GM21529 (cell line): ENCODE data around the gene EEPD1.
A peak's percentile ranks its signal among the peaks of the same experiment; 100 is the strongest.

ENCODE experiments used
- ATAC-seq: cut with Tn5 transposase; IDR thresholded peaks from one replicate; pipeline ENCODE4 v1.9.1; 2021; ENCODE audit not compliant: unreplicated experiment

The EEPD1 gene

GRCh38 chr7:36278620-36279172, 125.6 kb downstream of the EEPD1 start:
- ATAC-seq, result no peak

DNA sequence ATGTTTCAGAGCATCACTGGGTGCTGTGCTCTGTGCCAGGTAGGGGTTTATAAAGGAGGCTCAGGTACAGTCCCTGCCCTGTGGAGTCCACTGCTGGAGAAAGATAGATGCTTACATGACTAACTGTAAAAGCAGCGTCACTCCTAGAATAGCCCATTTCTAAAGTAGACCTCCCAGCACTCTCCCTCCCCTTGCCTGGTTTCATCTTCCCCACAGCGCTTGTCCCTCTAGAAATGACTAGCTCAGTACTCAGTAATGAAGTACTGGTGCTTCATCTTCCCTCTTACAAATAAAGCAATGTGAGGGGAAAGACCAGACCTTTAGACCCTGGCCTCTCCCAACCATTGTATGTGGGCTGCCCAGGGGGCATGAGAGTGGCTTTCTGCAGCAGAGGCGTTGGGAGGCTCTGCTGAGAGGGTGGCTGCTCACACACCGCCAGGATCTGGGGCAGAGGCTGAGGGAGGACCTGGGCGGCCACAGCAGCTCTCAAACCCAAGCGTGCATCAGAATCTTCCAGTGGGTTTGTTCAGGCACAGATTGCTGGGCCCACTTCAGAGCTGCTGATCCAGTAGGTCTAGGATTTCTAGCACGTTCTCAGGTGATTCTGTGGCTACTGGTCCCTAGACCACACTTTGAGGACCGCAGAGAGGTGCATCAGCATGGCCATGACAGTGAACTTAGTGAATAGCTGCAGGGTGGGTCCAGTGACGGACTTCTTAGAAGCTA, 126.3 kb downstream of the EEPD1 start:
- ATAC-seq, result peak; percentile 87

GRCh38 chr7:36279926-36280315, 126.9 kb downstream of the EEPD1 start:
- ATAC-seq, result no peak

DNA sequence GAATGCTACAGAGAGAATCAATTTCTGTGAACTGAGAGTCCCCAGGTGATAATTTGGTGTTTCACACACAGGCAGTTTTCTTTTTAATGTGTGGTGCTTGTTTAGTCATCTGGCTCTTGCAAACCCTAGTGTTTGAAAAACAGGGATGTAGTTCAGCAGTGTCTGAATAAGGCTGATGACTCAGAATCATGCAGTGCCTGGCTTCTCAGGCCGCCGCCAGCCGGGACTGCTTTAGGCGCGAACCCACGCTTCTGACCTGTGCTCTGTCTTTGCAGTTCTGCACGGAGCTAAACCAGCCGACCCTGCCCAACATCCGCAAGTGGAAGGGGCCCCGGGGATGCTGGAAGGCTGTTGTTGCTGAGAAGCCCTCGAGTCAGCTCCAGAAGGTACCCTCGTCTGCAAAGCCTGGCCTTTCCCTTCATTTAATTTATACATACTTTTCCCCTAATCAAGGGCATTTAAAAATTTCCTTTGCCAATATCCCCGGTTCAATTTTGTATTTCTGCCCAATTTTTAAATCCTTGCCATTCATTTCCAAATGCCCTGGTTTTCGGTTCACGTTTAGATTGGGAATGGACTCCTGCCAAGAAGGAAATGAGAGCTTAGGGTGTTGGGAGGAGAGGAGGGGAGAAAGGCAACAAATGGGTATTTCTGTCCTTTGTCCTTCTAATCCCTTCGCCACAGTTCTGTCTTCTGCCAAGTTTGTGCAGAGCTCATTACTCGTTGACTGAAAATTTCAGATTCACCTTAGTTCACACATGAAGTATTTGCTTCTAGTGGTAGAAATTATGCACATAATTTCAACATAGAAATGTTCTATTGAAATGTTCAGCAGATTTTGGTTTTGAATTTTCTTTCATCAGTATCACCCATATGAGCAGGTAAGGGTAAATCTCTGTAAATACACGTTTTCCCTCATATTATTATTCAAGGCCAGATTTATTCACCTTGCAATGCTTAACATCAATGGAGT, 128.1 kb downstream of the EEPD1 start:
- peak; percentile 36 for ATAC-seq

GRCh38 chr7:36281945-36282717, 129.1 kb downstream of the EEPD1 start:
- no peak for ATAC-seq

- no peak for ATAC-seq
These were observed 130.1 kb downstream of the EEPD1 start for GRCh38 chr7:36283181-36283580.

DNA sequence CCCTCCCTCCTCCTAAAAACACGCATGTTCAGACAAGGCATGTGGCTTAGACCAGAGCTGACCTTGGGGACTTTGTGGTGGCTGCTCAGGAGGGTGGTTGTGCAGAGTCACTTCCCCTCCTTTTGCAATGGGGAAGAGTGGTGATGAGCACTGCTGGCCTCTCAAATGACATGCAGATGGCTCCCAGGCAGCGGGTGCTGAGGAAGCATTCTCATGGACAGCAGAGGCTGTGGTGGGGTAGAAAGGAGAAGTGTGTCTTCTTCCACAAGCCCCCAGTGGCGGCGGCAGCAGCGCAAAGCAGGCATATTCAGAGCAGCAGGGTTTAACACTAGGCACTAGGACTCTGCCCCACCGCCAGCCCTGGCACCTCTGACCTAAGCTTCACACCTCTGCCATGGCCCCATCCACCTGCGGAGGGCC, 130.7 kb downstream of the EEPD1 start:
- ATAC-seq, result peak; percentile 41

DNA sequence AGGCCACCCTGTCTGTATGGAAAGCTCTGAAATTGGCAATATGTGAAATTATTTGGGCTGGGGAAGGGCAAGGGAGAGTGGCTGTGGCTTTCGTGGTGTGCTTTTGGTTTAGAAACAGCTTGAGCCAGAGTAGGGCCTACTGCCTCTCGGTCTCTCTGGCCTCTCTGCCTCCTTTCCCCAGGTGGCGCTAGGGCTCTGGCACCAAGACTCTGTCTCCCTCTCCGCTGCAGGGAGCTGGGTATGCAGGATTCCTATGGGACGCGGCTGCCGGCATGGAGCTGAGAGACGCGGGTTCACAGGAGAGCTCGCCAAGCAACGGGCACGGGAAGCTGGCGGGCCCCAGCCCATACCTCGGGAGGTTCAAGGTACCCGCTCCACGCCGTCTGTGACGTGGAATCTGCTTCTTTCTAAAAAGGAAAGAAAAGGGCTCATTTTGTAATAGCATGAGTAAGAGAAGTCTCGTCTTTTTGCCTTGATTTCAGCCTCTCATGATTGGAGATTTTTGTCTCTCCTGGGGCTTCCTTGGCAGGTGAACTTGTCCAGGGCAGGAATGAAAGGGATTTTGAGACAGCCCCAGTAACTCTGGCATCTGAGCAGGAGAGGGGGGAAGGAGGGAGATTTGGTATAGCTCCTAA, 131.5 kb downstream of the EEPD1 start:
- no peak for ATAC-seq

GRCh38 chr7:36285276-36285675, 132.2 kb downstream of the EEPD1 start:
- ATAC-seq, result no peak

DNA sequence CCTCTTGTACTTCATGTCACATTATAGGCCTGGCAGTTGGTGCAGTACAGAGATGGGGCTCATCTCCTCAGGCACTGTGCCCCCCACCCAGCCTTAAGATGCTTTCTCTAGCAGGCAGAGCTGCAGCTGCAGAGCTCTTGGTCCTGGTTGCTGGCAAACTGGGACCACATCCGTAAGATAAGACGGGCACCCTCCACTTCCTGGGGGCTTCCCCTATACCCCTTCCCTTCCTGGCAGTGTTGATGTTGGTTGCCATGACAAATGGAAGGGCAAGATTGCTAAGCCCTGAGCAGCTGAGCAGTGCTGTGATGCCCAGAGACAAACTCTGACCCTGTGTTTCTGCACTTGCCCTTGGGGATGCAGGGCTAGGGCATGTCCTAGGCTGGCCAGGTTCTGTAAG, 133.2 kb downstream of the EEPD1 start:
- ATAC-seq, result no peak

DNA sequence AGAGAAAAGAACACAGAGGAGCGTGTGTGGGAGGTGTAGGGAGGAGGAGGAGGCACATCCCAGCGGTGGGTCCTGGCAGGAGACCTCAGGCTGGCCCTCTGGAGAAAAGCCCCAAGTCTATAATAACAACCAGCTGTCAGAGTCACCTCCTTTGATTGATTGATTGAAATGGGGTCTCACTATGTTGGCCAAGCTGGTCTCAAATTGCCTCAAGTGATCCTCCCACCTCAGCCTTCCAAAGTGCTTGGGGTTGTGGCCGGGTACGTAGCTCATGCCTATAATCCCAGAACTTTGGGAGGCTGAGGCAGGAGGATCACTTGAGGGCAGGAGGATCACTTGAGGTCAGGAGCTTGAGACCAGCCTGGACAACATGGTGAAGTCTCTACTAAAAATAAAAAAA, 133.6 kb downstream of the EEPD1 start:
- ATAC-seq, result no peak

GRCh38 chr7:36287371-36288241, 134.6 kb downstream of the EEPD1 start:
- peak; percentile 37 for ATAC-seq

- ATAC-seq, result no peak
These were observed 135.4 kb downstream of the EEPD1 start for GRCh38 chr7:36288501-36288900.

- no peak for ATAC-seq
These were observed 137.0 kb downstream of the EEPD1 start for GRCh38 chr7:36289833-36290661.

DNA sequence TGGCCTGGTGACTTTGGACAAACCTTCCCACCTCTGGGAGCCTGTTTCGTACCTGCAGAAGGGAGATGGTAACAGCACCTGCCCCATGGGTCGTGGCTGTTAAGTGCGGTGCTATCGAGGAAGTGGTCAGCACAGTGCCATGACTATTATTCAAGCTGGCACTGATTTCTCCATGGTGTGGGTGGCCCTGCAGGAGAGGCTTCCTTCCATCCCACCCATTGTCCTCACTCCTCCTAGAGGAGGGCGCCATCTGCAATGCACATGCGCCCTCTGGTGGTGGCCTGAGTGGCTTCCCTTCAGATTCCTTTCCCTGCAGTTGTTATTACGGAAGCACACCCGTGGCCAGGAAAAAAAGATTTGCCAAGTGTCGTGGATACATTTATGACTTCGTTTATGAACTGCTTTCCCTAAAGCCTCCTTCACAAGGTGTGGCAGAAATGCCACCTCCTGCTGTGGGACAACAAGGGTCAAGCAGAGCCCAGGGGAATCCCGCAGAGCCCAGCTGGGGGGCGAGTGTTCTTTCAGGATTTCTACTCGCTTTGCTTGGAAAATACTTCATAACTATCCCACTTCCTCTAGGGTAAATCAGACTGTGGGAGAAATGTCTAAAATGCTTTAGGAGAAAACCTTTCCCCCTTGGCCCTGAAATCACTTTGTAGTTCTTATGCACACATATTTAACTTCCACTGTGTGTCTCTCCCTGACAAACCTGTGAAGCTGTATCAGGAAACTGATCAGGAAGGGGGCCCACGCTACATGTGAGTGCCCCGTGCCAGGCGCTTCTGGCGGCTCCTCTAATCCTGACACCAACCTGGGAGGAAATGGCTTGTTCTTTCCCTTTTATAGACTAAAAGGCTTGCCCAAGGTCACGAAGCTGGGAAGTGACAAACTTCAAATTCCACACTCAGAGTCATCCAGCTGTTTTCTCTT, 138.6 kb downstream of the EEPD1 start:
- peak; percentile 52 for ATAC-seq

GRCh38 chr7:36295090-36295489, 142.0 kb downstream of the EEPD1 start:
- ATAC-seq, result no peak

DNA sequence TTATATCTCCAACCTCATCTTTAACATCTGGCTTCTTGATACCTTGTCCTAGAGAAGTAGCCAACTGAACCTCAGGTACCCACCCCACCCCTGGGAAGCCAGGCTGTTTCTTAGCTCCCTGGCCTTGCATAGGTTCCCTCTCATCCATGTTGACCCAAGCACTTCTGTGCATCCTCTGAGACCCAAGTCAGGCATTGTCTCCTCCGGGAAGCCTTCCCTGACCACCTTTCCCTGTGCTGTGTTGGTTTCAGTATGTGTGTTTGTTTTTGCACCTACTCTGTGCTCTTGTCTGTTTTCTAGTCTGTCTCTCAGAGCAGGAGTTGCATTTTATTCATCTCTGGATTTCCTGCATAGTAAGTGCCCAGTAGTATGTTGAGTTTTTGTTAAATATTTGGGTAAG, 143.2 kb downstream of the EEPD1 start:
- ATAC-seq, result no peak
